Measurements from ENCODE around the gene CADPS. TPM values are rescaled to one million over a fixed set of nuclear protein-coding genes. Genes with fewer than 3 reads are reported as not detected.

The CADPS gene
- polyA plus RNA-seq, 1 donor from 2014 or later = 118 TPM

- no peaks in the 10 kb centered on the region for H4K20me1 ChIP-seq (ENCODE audit: insufficient read depth)
These were observed 94.1 kb downstream of the CADPS start for GRCh38 chr3:62781121-62781520.

GRCh38 chr3:62777674-62778073 is 97.5 kb downstream of the CADPS start:
- Histone ChIP-seq H4K20me1 (ENCODE audit: insufficient read depth) (no peaks in the 10 kb centered on the region), H3F3A (ENCODE audit: insufficient read depth, low read length, poor library complexity, severe bottlenecking) (no peaks in the 10 kb centered on the region), H3K9me3 (ENCODE audit: low read length) (no peaks in the 10 kb centered on the region), H3K27me3 (ENCODE audit: insufficient read depth, low read depth, low read length) (no peaks in the 10 kb centered on the region), H3K9me2 (ENCODE audit: insufficient read depth, low read length) (no peaks in the 10 kb centered on the region), H3K27ac (ENCODE audit: low read length) (peak overlapping the region; percentile 73), H3K79me2 (replicated peaks; ENCODE audit: insufficient read depth, low read length) (no peaks in the 10 kb centered on the region), H2AFZ (ENCODE audit: low read depth, low read length) (no peak overlapping the region), H3K36me3 (ENCODE audit: insufficient read depth, low read length) (no peaks in the 10 kb centered on the region), H3K9ac (ENCODE audit: low read length) (no peak overlapping the region), H3K4me2 (ENCODE audit: low read length) (peak overlapping the region; percentile 23), H3K4me3 (ENCODE audit: low read length) (peak overlapping the region; percentile 5)
- no peak for TF ChIP-seq TAF1 (IDR thresholded peaks at IDR 0.05; ENCODE audit: low read depth)
- TF ChIP-seq CTCF (IDR thresholded peaks at IDR 0.05; ENCODE audit: poor library complexity, severe bottlenecking) = no peak
- TF ChIP-seq EZH2 (IDR thresholded peaks at IDR 0.05; ENCODE audit: borderline replicate concordance, insufficient read depth, low read length, poor library complexity, severe bottlenecking) = no peak
- TF ChIP-seq POLR2AphosphoS5 (IDR thresholded peaks at IDR 0.05) = no peak
- no peak for TF ChIP-seq MXI1 (conservative IDR thresholded peaks at IDR 0.05; ENCODE audit: poor library complexity, severe bottlenecking)
- TF ChIP-seq SMC3 (conservative IDR thresholded peaks at IDR 0.05; ENCODE audit: poor library complexity) = no peak
- TF ChIP-seq, protein P1, sequence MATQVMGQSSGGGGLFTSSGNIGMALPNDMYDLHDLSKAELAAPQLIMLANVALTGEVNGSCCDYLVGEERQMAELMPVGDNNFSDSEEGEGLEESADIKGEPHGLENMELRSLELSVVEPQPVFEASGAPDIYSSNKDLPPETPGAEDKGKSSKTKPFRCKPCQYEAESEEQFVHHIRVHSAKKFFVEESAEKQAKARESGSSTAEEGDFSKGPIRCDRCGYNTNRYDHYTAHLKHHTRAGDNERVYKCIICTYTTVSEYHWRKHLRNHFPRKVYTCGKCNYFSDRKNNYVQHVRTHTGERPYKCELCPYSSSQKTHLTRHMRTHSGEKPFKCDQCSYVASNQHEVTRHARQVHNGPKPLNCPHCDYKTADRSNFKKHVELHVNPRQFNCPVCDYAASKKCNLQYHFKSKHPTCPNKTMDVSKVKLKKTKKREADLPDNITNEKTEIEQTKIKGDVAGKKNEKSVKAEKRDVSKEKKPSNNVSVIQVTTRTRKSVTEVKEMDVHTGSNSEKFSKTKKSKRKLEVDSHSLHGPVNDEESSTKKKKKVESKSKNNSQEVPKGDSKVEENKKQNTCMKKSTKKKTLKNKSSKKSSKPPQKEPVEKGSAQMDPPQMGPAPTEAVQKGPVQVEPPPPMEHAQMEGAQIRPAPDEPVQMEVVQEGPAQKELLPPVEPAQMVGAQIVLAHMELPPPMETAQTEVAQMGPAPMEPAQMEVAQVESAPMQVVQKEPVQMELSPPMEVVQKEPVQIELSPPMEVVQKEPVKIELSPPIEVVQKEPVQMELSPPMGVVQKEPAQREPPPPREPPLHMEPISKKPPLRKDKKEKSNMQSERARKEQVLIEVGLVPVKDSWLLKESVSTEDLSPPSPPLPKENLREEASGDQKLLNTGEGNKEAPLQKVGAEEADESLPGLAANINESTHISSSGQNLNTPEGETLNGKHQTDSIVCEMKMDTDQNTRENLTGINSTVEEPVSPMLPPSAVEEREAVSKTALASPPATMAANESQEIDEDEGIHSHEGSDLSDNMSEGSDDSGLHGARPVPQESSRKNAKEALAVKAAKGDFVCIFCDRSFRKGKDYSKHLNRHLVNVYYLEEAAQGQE (IDR thresholded peaks at IDR 0.05; ENCODE audit: borderline replicate concordance) = no peak
- no peak for TF ChIP-seq RAD21 (conservative IDR thresholded peaks at IDR 0.05)
- no peak for TF ChIP-seq EP300 (conservative IDR thresholded peaks at IDR 0.05; ENCODE audit: poor library complexity, severe bottlenecking)

More at GRCh38 chr3:62781121-62781520, 94.1 kb downstream of the CADPS start:
- H3K79me2 ChIP-seq (replicated peaks; ENCODE audit: insufficient read depth, low read length) = no peaks in the 10 kb centered on the region
- TF ChIP-seq CTCF (IDR thresholded peaks at IDR 0.05; ENCODE audit: poor library complexity, severe bottlenecking) (no peak), MXI1 (conservative IDR thresholded peaks at IDR 0.05; ENCODE audit: poor library complexity, severe bottlenecking) (no peak), EP300 (conservative IDR thresholded peaks at IDR 0.05; ENCODE audit: poor library complexity, severe bottlenecking) (no peak), EZH2 (IDR thresholded peaks at IDR 0.05; ENCODE audit: borderline replicate concordance, insufficient read depth, low read length, poor library complexity, severe bottlenecking) (no peak), RAD21 (conservative IDR thresholded peaks at IDR 0.05) (no peak), TAF1 (IDR thresholded peaks at IDR 0.05; ENCODE audit: low read depth) (no peak), POLR2AphosphoS5 (IDR thresholded peaks at IDR 0.05) (no peak), SMC3 (conservative IDR thresholded peaks at IDR 0.05; ENCODE audit: poor library complexity) (no peak)
- TF ChIP-seq, protein P1 (IDR thresholded peaks at IDR 0.05; ENCODE audit: borderline replicate concordance) = no peak
- no peak overlapping the region for H3K4me2 ChIP-seq (ENCODE audit: low read length)
- no peak overlapping the region for H2AFZ ChIP-seq (ENCODE audit: low read depth, low read length)
- no peaks in the 10 kb centered on the region for H3K9me3 ChIP-seq (ENCODE audit: low read length)
- H3F3A ChIP-seq (ENCODE audit: insufficient read depth, low read length, poor library complexity, severe bottlenecking) = no peaks in the 10 kb centered on the region
- no peaks in the 10 kb centered on the region for H3K27me3 ChIP-seq (ENCODE audit: insufficient read depth, low read depth, low read length)
- H3K9me2 ChIP-seq (ENCODE audit: insufficient read depth, low read length) = no peaks in the 10 kb centered on the region
- no peak overlapping the region for H3K27ac ChIP-seq (ENCODE audit: low read length)
- no peaks in the 10 kb centered on the region for H3K36me3 ChIP-seq (ENCODE audit: insufficient read depth, low read length)
- H3K9ac ChIP-seq (ENCODE audit: low read length) = no peak overlapping the region
- H3K4me3 ChIP-seq (ENCODE audit: low read length) = no peak overlapping the region

Measured in neural cell (in vitro differentiated cells).